Neural cell (in vitro differentiated cells): ENCODE results near the gene IQSEC1.

ENCODE experiments used
- EP300 ChIP-seq: fragments of 450-650 bp; conservative IDR thresholded peaks from 2 replicates; pipeline ENCODE4 v1.6.1; 2014; ENCODE audit warnings: antibody characterized with exemption, mild to moderate bottlenecking, moderate library complexity; ENCODE audit not compliant: poor library complexity, severe bottlenecking
- TF ChIP-seq, protein P1 (sequence below): fragments of 450-650 bp; IDR thresholded peaks from 2 replicates; pipeline ENCODE4 v1.5.1; 2014; ENCODE audit warnings: antibody characterized with exemption, mild to moderate bottlenecking, moderate library complexity; ENCODE audit not compliant: poor library complexity, severe bottlenecking

DNA sequence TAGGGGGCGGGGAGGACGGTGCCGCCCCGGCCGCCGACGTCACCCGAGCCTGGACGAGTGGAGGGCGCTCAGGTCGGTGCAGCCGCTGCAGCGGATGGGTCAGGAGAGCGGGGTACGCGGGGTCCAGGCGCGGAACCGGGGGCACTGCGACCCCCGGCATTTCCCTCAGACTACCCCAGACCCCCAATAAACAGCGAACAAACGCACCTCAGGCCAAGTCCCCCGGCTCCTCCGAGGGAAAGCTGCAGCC is 78.9 kb downstream of the IQSEC1 start:
- TF ChIP-seq, protein P1, sequence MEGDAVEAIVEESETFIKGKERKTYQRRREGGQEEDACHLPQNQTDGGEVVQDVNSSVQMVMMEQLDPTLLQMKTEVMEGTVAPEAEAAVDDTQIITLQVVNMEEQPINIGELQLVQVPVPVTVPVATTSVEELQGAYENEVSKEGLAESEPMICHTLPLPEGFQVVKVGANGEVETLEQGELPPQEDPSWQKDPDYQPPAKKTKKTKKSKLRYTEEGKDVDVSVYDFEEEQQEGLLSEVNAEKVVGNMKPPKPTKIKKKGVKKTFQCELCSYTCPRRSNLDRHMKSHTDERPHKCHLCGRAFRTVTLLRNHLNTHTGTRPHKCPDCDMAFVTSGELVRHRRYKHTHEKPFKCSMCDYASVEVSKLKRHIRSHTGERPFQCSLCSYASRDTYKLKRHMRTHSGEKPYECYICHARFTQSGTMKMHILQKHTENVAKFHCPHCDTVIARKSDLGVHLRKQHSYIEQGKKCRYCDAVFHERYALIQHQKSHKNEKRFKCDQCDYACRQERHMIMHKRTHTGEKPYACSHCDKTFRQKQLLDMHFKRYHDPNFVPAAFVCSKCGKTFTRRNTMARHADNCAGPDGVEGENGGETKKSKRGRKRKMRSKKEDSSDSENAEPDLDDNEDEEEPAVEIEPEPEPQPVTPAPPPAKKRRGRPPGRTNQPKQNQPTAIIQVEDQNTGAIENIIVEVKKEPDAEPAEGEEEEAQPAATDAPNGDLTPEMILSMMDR = no peak
- TF ChIP-seq EP300 = no peak
